OCI-LY7 (cell line): Measurements from ENCODE around the gene CTXN3. TPM values are rescaled to one million over a fixed set of nuclear protein-coding genes. Genes with fewer than 3 reads are reported as not detected.

Experiments
- Bru-seq: library from RNA; stranded (reverse); fragments of 400-500 nt; gene quantifications from one replicate; lab custom pipeline; 2021; lab: Mats Ljungman, UMichigan
- BruChase-seq, 2 experiments: library from RNA; stranded (reverse); fragments of 400-500 nt; gene quantifications; one replicate each; lab custom pipeline; 2021; lab: Mats Ljungman, UMichigan
- BruUV-seq: library from RNA; stranded (reverse); fragments of 400-500 nt; replicated peaks from 2 replicates; lab custom pipeline; 2021; lab: Mats Ljungman, UMichigan
- CTCF ChIA-PET: fragments of 300-600 bp; sonication (Branson Sonifier 250); formaldehyde crosslinking; loops from one replicate; lab custom pipeline; 2022; ENCODE audit warnings: antibody characterized with exemption; ENCODE audit not compliant: unreplicated experiment; lab: Charles Lee
- POLR2A ChIA-PET: fragments of 300-600 bp; sonication (Branson Sonifier 250); formaldehyde crosslinking; loops from one replicate; lab custom pipeline; 2022; ENCODE audit warnings: antibody characterized with exemption; lab: Charles Lee
- DNase-seq: peaks from one replicate; pipeline ENCODE4 v3.0.0-alpha.2; 2015; ENCODE audit warnings: low spot score
- H2AFZ ChIP-seq: fragments of 200-600 bp; sonication (generic), shearing (Covaris generic); 2 replicates; pipeline ENCODE4 v1.6.1; 2014; ENCODE audit warnings: mild to moderate bottlenecking, antibody characterized with exemption, low read length, moderate library complexity
- H3K27ac ChIP-seq: fragments of 200-600 bp; sonication (generic); 2 replicates; pipeline ENCODE4 v1.5.1; 2014; ENCODE audit warnings: mixed run types, low read depth, mild to moderate bottlenecking, moderate library complexity, low read length, inconsistent platforms; ENCODE audit not compliant: poor library complexity, severe bottlenecking
- H3K36me3 ChIP-seq: fragments of 200-600 bp; sonication (generic); 2 replicates; pipeline ENCODE4 v1.6.1; 2014; ENCODE audit warnings: mild to moderate bottlenecking, antibody characterized with exemption, low read length, moderate library complexity, mixed read lengths; ENCODE audit not compliant: insufficient read depth
- H3K4me1 ChIP-seq: fragments of 200-600 bp; sonication (generic); 2 replicates; pipeline ENCODE4 v1.5.1; 2014; ENCODE audit warnings: mild to moderate bottlenecking, low read length; ENCODE audit not compliant: insufficient read depth, poor library complexity, severe bottlenecking
- H3K4me2 ChIP-seq: fragments of 200-600 bp; sonication (generic); 2 replicates; pipeline ENCODE4 v1.6.1; 2014; ENCODE audit warnings: mild to moderate bottlenecking, low read length
- H3K4me3 ChIP-seq: fragments of 200-600 bp; sonication (generic); 2 replicates; pipeline ENCODE4 v1.5.1; 2014; ENCODE audit warnings: mild to moderate bottlenecking, low read depth, low read length; ENCODE audit not compliant: poor library complexity, severe bottlenecking
- H3K79me2 ChIP-seq: fragments of 200-600 bp; sonication (generic); 2 replicates; pipeline ENCODE4 v1.6.1; 2016; ENCODE audit warnings: low read depth, mild to moderate bottlenecking, low read length, moderate library complexity, mixed read lengths; ENCODE audit not compliant: insufficient read depth
- H3K9me2 ChIP-seq: fragments of 200-600 bp; sonication (generic); 2 replicates; pipeline ENCODE4 v1.6.1; 2016; ENCODE audit warnings: mild to moderate bottlenecking, low read length, mixed read lengths; ENCODE audit not compliant: insufficient read depth
- H3K9me3 ChIP-seq: fragments of 200-600 bp; sonication (generic); 2 replicates; pipeline ENCODE4 v1.6.1; 2014; ENCODE audit warnings: mild to moderate bottlenecking, mixed run types, low read length, mixed read lengths
- H4K20me1 ChIP-seq: fragments of 200-600 bp; sonication (generic); 2 replicates; pipeline ENCODE4 v1.6.1; 2014; ENCODE audit warnings: mild to moderate bottlenecking, antibody characterized with exemption, low read length, moderate library complexity, mixed read lengths; ENCODE audit not compliant: insufficient read depth
- EZH2phosphoT487 ChIP-seq: fragments of 200-600 bp; sonication (generic); IDR thresholded peaks from 2 replicates; pipeline ENCODE4 v1.6.1; 2018; ENCODE audit warnings: low read depth, borderline replicate concordance, mild to moderate bottlenecking, mixed run types, antibody characterized with exemption, low read length, moderate library complexity, mixed read lengths
- intact Hi-C: fragments of 100-400 bp; cut with micrococcal nuclease; formaldehyde crosslinking; loops from one replicate; pipeline ENCODE4 v1.10.0; 2022; ENCODE audit not compliant: unreplicated experiment
- long read RNA-seq: library from polyadenylated mRNA; stranded (forward); transcript quantifications from one replicate; pipeline ENCODE4 v2.0.0, GENCODE V29; 2022
- total RNA-seq, 2 experiments: library from RNA; depleted of rRNA in 1 of 2; stranded (reverse); fragments of >200 nt in 1 of 2; shearing (Covaris generic) in 1 of 2; gene quantifications; 2 replicates each; pipeline ENCODE4 v1.2.3, GENCODE V29; 2014 to 2022
- TF ChIP-seq, protein P1 (sequence below): fragments of 200-600 bp; sonication (generic); conservative IDR thresholded peaks from 2 replicates; pipeline ENCODE4 v1.5.1; 2014; ENCODE audit warnings: mild to moderate bottlenecking, antibody characterized with exemption, low read length, moderate library complexity, mixed read lengths

The CTXN3 gene
- total RNA-seq (2014; rRNA removed; shearing (Covaris generic)) (not detected in 2 replicates), total RNA-seq (2022) (not detected in 2 replicates), Bru-seq, nascent RNA (not detected), BruChase-seq, experiment 1, labeled RNA remaining after a 6-hour chase (not detected), BruChase-seq, experiment 2, labeled RNA remaining after a 2-hour chase (not detected)
- long read RNA-seq: 0 reads

DNA sequence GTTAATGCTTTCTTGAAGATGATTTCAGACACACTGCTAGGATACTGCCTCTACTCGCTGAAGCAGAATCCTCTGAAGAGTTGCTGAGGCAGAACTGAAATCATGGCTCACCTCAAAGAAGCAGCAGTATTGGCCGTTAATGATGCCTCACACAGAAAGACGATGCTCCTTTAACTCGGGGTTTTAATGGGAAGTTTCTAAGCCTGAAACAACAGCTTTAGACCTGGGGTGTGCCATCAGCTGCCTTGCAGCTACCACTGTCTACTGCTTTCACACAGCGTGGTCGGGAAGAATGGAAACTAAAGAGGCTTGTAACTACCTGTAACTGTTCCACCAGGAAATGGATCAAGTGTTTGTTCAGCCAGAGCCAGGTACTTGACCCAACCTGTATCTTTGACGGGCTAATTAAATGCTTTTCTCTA, at the start of gene CTXN3:
Gene CTXN3, plus strand, starts transcription at position 65 of the 422 bp plus-strand sequence. CDS start 8,440 bp downstream, outside the sequence.
- H3K79me2 ChIP-seq: no peaks in the 10 kb centered on the region
- no peak for DNase-seq
- no peak within 1 kb of the TSS for H2AFZ ChIP-seq
- no TSS peak for BruUV-seq
- TF ChIP-seq, protein P1, sequence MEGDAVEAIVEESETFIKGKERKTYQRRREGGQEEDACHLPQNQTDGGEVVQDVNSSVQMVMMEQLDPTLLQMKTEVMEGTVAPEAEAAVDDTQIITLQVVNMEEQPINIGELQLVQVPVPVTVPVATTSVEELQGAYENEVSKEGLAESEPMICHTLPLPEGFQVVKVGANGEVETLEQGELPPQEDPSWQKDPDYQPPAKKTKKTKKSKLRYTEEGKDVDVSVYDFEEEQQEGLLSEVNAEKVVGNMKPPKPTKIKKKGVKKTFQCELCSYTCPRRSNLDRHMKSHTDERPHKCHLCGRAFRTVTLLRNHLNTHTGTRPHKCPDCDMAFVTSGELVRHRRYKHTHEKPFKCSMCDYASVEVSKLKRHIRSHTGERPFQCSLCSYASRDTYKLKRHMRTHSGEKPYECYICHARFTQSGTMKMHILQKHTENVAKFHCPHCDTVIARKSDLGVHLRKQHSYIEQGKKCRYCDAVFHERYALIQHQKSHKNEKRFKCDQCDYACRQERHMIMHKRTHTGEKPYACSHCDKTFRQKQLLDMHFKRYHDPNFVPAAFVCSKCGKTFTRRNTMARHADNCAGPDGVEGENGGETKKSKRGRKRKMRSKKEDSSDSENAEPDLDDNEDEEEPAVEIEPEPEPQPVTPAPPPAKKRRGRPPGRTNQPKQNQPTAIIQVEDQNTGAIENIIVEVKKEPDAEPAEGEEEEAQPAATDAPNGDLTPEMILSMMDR: no peak
- no peak for TF ChIP-seq EZH2phosphoT487
- no peak within 1 kb of the TSS for H3K27ac ChIP-seq
- no peaks in the 10 kb centered on the region for H4K20me1 ChIP-seq
- intact Hi-C loops: no loop called here
- H3K36me3 ChIP-seq: no peaks in the 10 kb centered on the region
- no peaks in the 10 kb centered on the region for H3K9me2 ChIP-seq
- no peaks in the 10 kb centered on the region for H3K4me1 ChIP-seq
- ChIA-PET CTCF (no interaction called here), POLR2A (no interaction called here)
- no peaks in the 10 kb centered on the region for H3K9me3 ChIP-seq
- no peak within 1 kb of the TSS for H3K4me2 ChIP-seq
- no peak within 1 kb of the TSS for H3K4me3 ChIP-seq

DNA sequence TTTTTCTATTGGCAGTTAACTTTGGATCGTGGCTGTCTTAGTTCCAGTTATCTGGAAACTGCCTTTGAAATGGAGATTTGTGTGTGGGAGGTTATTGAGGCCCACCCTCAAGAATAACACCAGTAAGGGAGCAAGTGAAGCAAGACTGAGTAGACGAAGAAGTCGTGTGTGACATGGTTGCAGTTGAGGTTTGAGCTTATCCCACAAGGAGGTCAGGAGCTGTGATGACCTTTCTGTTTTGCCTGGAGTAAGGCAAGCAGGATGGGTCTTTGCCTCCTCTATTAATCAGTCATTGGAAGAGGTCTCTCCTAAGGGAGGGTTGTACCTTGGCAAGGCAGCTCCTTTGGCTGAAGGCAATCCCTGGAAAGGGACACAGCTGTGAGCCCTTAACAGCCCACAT, 49.6 kb upstream of the CTXN3 start:
- intact Hi-C loops: no loop called here
- CTCF ChIA-PET: no interaction called here

GRCh38 chr5:127599847-127600246, 49.0 kb upstream of the CTXN3 start:
- ChIA-PET CTCF (no interaction called here), POLR2A (no interaction called here)
- DNase-seq: no peak
- Histone ChIP-seq H3K4me1 (no peaks in the 10 kb centered on the region), H3K4me3 (no peak overlapping the region), H3K9me3 (no peaks in the 10 kb centered on the region), H3K36me3 (no peaks in the 10 kb centered on the region), H3K79me2 (no peaks in the 10 kb centered on the region), H4K20me1 (no peaks in the 10 kb centered on the region), H2AFZ (no peak overlapping the region), H3K9me2 (no peaks in the 10 kb centered on the region; the same call in 1 of the 2 replicates), H3K4me2 (no peak overlapping the region), H3K27ac (no peak overlapping the region)
- no peak for TF ChIP-seq EZH2phosphoT487
- TF ChIP-seq, protein P1: no peak
- intact Hi-C loops: no loop called here
- no TSS peak for BruUV-seq

More for the DNA sequence above, 49.6 kb upstream of the CTXN3 start:
- no peaks in the 10 kb centered on the region for H3K36me3 ChIP-seq
- BruUV-seq: no TSS peak
- no peaks in the 10 kb centered on the region for H3K9me3 ChIP-seq
- no peak overlapping the region for H3K27ac ChIP-seq
- no peak for TF ChIP-seq EZH2phosphoT487
- TF ChIP-seq, protein P1: no peak
- H3K4me3 ChIP-seq: no peak overlapping the region
- H2AFZ ChIP-seq: no peak overlapping the region
- no peaks in the 10 kb centered on the region for H3K79me2 ChIP-seq
- POLR2A ChIA-PET: no interaction called here
- no peaks in the 10 kb centered on the region; the same call in 1 of the 2 replicates for H3K9me2 ChIP-seq
- no peak overlapping the region for H3K4me2 ChIP-seq
- H3K4me1 ChIP-seq: no peaks in the 10 kb centered on the region
- DNase-seq: no peak
- no peaks in the 10 kb centered on the region for H4K20me1 ChIP-seq
